K562 (cell line): Measurements from ENCODE around the gene MGAT5.

Experiments
- ATF3 ChIP-seq, 2 experiments: fragments of 450-650 bp in 1 of 2; sonication (generic) in 1 of 2; formaldehyde crosslinking in 1 of 2; IDR thresholded peaks in 1 of 2; conservative IDR thresholded peaks in 1 of 2; 2 replicates each; pipeline versions ENCODE4 v1.6.1 to v1.8.1; 2016 to 2023; ENCODE audit warnings: mild to moderate bottlenecking in 2 of 2, moderate library complexity in 2 of 2, inconsistent platforms in 1 of 2, missing genetic modification reagents in 1 of 2
- CEBPB ChIP-seq: fragments of 450-650 bp; IDR thresholded peaks from 2 replicates; pipeline ENCODE4 v1.6.1; 2016; ENCODE audit warnings: missing genetic modification characterization, missing compliant biosample characterization
- CHD2 ChIP-seq: IDR thresholded peaks from 2 replicates; pipeline ENCODE4 v1.6.1; 2011; ENCODE audit warnings: low read depth, low read length
- EP300 ChIP-seq: IDR thresholded peaks from 2 replicates; pipeline ENCODE4 v1.6.1; 2012; ENCODE audit warnings: low read length, improper control_type of control experiment
- FOS ChIP-seq: IDR thresholded peaks from 3 replicates; pipeline ENCODE4 v1.6.1; 2011; ENCODE audit not compliant: insufficient read length; ENCODE audit errors: extremely low read depth
- NBN ChIP-seq: fragments of 450-650 bp; IDR thresholded peaks from 2 replicates; pipeline ENCODE4 v1.6.1; 2016; ENCODE audit warnings: low read depth, mild to moderate bottlenecking
- RBM34 ChIP-seq: fragments of 200-400 bp; formaldehyde crosslinking; IDR thresholded peaks from 2 replicates; pipeline ENCODE4 v1.6.1; 2018; ENCODE audit warnings: low read length, borderline replicate concordance; ENCODE audit not compliant: insufficient read depth
- RFX5 ChIP-seq: IDR thresholded peaks from 2 replicates; pipeline ENCODE4 v1.6.1; 2011; ENCODE audit warnings: low read depth, mild to moderate bottlenecking, improper control_type of control experiment, low read length
- TAF15 ChIP-seq: fragments of 200-400 bp; formaldehyde crosslinking; IDR thresholded peaks from 2 replicates; pipeline ENCODE4 v1.6.1; 2017; ENCODE audit warnings: mild to moderate bottlenecking, low read depth, low read length, moderate library complexity
- ZSCAN29 ChIP-seq: fragments of 450-650 bp; IDR thresholded peaks from 2 replicates; pipeline ENCODE4 v1.6.1; 2017
- TF ChIP-seq, protein P1 (sequence below): sonication (generic); formaldehyde crosslinking; IDR thresholded peaks from 2 replicates; pipeline ENCODE4 v1.4.0; 2020; ENCODE audit warnings: mild to moderate bottlenecking, missing genetic modification reagents
- TF ChIP-seq, protein P2 (sequence below): fragments of 250-450 bp; sonication (Bioruptor Pico); IDR thresholded peaks from 2 replicates; pipeline ENCODE4 v1.5.0; 2020; ENCODE audit warnings: mild to moderate bottlenecking, borderline replicate concordance
- TF ChIP-seq, protein P3 (sequence below), 3 experiments: IDR thresholded peaks in 2 of 3; conservative IDR thresholded peaks in 1 of 3; 2 replicates each; pipeline ENCODE4 v1.5.1; 2011 to 2012; ENCODE audit warnings: low read length in 3 of 3, mild to moderate bottlenecking in 3 of 3, control low read depth in 2 of 3, improper control_type of control experiment in 1 of 3, inconsistent platforms in 1 of 3, low read depth in 1 of 3, mixed read lengths in 1 of 3, moderate library complexity in 1 of 3; ENCODE audit not compliant: insufficient read depth in 2 of 3
- TF ChIP-seq, protein P4 (sequence below): IDR thresholded peaks from 3 replicates; pipeline ENCODE4 v1.6.1; 2011; ENCODE audit warnings: borderline replicate concordance, mild to moderate bottlenecking; ENCODE audit not compliant: insufficient read length, insufficient read depth

GRCh38 chr2:134469516-134470115 lies 215.7 kb downstream of the MGAT5 start:
- no peak for TF ChIP-seq RFX5
- no peak for TF ChIP-seq ZSCAN29
- no peak for TF ChIP-seq CEBPB (tag)
- TF ChIP-seq, protein P1, sequence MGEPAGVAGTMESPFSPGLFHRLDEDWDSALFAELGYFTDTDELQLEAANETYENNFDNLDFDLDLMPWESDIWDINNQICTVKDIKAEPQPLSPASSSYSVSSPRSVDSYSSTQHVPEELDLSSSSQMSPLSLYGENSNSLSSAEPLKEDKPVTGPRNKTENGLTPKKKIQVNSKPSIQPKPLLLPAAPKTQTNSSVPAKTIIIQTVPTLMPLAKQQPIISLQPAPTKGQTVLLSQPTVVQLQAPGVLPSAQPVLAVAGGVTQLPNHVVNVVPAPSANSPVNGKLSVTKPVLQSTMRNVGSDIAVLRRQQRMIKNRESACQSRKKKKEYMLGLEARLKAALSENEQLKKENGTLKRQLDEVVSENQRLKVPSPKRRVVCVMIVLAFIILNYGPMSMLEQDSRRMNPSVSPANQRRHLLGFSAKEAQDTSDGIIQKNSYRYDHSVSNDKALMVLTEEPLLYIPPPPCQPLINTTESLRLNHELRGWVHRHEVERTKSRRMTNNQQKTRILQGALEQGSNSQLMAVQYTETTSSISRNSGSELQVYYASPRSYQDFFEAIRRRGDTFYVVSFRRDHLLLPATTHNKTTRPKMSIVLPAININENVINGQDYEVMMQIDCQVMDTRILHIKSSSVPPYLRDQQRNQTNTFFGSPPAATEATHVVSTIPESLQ (CRISPR knock-in tag) = no peak
- TF ChIP-seq, protein P2, sequence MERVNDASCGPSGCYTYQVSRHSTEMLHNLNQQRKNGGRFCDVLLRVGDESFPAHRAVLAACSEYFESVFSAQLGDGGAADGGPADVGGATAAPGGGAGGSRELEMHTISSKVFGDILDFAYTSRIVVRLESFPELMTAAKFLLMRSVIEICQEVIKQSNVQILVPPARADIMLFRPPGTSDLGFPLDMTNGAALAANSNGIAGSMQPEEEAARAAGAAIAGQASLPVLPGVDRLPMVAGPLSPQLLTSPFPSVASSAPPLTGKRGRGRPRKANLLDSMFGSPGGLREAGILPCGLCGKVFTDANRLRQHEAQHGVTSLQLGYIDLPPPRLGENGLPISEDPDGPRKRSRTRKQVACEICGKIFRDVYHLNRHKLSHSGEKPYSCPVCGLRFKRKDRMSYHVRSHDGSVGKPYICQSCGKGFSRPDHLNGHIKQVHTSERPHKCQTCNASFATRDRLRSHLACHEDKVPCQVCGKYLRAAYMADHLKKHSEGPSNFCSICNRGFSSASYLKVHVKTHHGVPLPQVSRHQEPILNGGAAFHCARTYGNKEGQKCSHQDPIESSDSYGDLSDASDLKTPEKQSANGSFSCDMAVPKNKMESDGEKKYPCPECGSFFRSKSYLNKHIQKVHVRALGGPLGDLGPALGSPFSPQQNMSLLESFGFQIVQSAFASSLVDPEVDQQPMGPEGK (CRISPR knock-in tag) = no peak
- TF ChIP-seq NBN = no peak
- TF ChIP-seq RBM34 = no peak
- TF ChIP-seq EP300 = no peak
- TF ChIP-seq, protein P3, sequence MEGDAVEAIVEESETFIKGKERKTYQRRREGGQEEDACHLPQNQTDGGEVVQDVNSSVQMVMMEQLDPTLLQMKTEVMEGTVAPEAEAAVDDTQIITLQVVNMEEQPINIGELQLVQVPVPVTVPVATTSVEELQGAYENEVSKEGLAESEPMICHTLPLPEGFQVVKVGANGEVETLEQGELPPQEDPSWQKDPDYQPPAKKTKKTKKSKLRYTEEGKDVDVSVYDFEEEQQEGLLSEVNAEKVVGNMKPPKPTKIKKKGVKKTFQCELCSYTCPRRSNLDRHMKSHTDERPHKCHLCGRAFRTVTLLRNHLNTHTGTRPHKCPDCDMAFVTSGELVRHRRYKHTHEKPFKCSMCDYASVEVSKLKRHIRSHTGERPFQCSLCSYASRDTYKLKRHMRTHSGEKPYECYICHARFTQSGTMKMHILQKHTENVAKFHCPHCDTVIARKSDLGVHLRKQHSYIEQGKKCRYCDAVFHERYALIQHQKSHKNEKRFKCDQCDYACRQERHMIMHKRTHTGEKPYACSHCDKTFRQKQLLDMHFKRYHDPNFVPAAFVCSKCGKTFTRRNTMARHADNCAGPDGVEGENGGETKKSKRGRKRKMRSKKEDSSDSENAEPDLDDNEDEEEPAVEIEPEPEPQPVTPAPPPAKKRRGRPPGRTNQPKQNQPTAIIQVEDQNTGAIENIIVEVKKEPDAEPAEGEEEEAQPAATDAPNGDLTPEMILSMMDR (IDR thresholded peaks at IDR 0.05 in 2 of 3, conservative IDR thresholded peaks at IDR 0.05 in 1 of 3; ENCODE audit: insufficient read depth in 2 of 3, low read depth in 1 of 3, low read length in 3 of 3) = no peak
- no peak for TF ChIP-seq FOS
- TF ChIP-seq, protein P4, sequence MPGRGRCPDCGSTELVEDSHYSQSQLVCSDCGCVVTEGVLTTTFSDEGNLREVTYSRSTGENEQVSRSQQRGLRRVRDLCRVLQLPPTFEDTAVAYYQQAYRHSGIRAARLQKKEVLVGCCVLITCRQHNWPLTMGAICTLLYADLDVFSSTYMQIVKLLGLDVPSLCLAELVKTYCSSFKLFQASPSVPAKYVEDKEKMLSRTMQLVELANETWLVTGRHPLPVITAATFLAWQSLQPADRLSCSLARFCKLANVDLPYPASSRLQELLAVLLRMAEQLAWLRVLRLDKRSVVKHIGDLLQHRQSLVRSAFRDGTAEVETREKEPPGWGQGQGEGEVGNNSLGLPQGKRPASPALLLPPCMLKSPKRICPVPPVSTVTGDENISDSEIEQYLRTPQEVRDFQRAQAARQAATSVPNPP = no peak
- TF ChIP-seq CHD2 = no peak
- TF ChIP-seq TAF15 = no peak
- TF ChIP-seq ATF3 (IDR thresholded peaks at IDR 0.05) = no peak
- no peak for TF ChIP-seq ATF3 (CRISPR knock-in tag; conservative IDR thresholded peaks at IDR 0.05)
